GM12878 (cell line): Measurements from ENCODE around the gene MAST3. TPM values are rescaled to one million over a fixed set of nuclear protein-coding genes. Genes with fewer than 3 reads are reported as not detected.

Experiments
- BRCA1 ChIP-seq: IDR thresholded peaks from 2 replicates; pipeline ENCODE4 v1.6.1; 2011; ENCODE audit warnings: low read depth, low read length, improper control_type of control experiment
- CBFB ChIP-seq: IDR thresholded peaks from 2 replicates; pipeline ENCODE4 v1.6.1; 2016; ENCODE audit warnings: antibody characterized with exemption, low read depth
- CREB1 ChIP-seq: IDR thresholded peaks from 2 replicates; pipeline ENCODE4 v1.6.1; 2012; ENCODE audit warnings: low read depth, mild to moderate bottlenecking, inconsistent platforms
- DPF2 ChIP-seq: fragments of 450-650 bp; IDR thresholded peaks from 2 replicates; pipeline ENCODE4 v1.6.1; 2017; ENCODE audit warnings: mild to moderate bottlenecking
- GATAD2B ChIP-seq: fragments of 450-650 bp; conservative IDR thresholded peaks from 2 replicates; pipeline ENCODE4 v1.6.1; 2017; ENCODE audit warnings: low read depth, mild to moderate bottlenecking, moderate library complexity
- HCFC1 ChIP-seq: fragments of 150-350 bp; IDR thresholded peaks from 2 replicates; pipeline ENCODE4 v1.6.1; 2014; ENCODE audit warnings: low read length
- IRF4 ChIP-seq: IDR thresholded peaks from 2 replicates; pipeline ENCODE4 v1.6.1; 2011; ENCODE audit warnings: low read depth, low read length
- MEF2B ChIP-seq: fragments of 450-650 bp; IDR thresholded peaks from 2 replicates; pipeline ENCODE4 v1.6.1; 2018; ENCODE audit warnings: mild to moderate bottlenecking, moderate library complexity; ENCODE audit not compliant: partially characterized antibody, poor library complexity, severe bottlenecking
- PAX5 ChIP-seq: IDR thresholded peaks from 2 replicates; pipeline ENCODE4 v1.6.1; 2011; ENCODE audit warnings: low read depth, low read length, borderline replicate concordance
- PKNOX1 ChIP-seq: fragments of 450-650 bp; IDR thresholded peaks from 2 replicates; pipeline ENCODE4 v1.6.1; 2016; ENCODE audit warnings: mild to moderate bottlenecking
- PML ChIP-seq: IDR thresholded peaks from 2 replicates; pipeline ENCODE4 v1.6.1; 2012; ENCODE audit warnings: low read length, inconsistent platforms
- SMARCA5 ChIP-seq: fragments of 450-650 bp; IDR thresholded peaks from 2 replicates; pipeline ENCODE4 v1.6.1; 2017; ENCODE audit warnings: mild to moderate bottlenecking
- SP1 ChIP-seq: IDR thresholded peaks from one replicate; pipeline ENCODE4 v1.6.1; 2011; ENCODE audit warnings: low read depth, low read length
- SREBF2 ChIP-seq: IDR thresholded peaks from 2 replicates; pipeline ENCODE4 v1.6.1; 2012; ENCODE audit warnings: mild to moderate bottlenecking, low read length
- SRF ChIP-seq, 2 experiments: IDR thresholded peaks; 2 replicates each; pipeline ENCODE4 v1.6.1; 2011; ENCODE audit warnings: low read depth in 2 of 2, low read length in 2 of 2, mild to moderate bottlenecking in 1 of 2, moderate library complexity in 1 of 2
- TBL1XR1 ChIP-seq: IDR thresholded peaks from 2 replicates; pipeline ENCODE4 v1.6.1; 2012; ENCODE audit warnings: low read depth, low read length, improper control_type of control experiment
- ZBTB33 ChIP-seq: fragments of 450-650 bp; IDR thresholded peaks from 2 replicates; pipeline ENCODE4 v1.6.1; 2017; ENCODE audit warnings: mild to moderate bottlenecking
- ZNF384 ChIP-seq: IDR thresholded peaks from 2 replicates; pipeline ENCODE4 v1.6.1; 2012; ENCODE audit warnings: low read depth, mild to moderate bottlenecking, low read length, improper control_type of control experiment, borderline replicate concordance
- polyA plus RNA-seq, 11 experiments: library from polyadenylated mRNA; depleted of rRNA in 4 of 11; unstranded in 6 of 11; stranded (reverse) in 5 of 11; fragments of >200 nt; fragmentation: Nextera tagmentation in 4 of 11; fragmentation: Illumina TruSeq in 1 of 11; extraction: Ambion mirVana in 4 of 11; extraction: Trizol in 1 of 11; gene quantifications; 1 replicate in 1 of 11; 2 replicates in 10 of 11; pipeline versions ENCODE4 v1.2.1 to v1.2.3, GENCODE V29; 2011 to 2016; ENCODE audit warnings: inconsistent platforms in 2 of 11, missing spikeins in 2 of 11, low read depth in 1 of 11
- total RNA-seq, 4 experiments: library from RNA; depleted of rRNA in 3 of 4; stranded (reverse); fragments of >200 nt in 3 of 4; fragmentation: Illumina TruSeq in 1 of 4; extraction: Trizol in 1 of 4; gene quantifications; 2 replicates each; pipeline versions ENCODE4 v1.2.1 to v1.2.3, GENCODE V29; 2013 to 2021
- TF ChIP-seq, protein P1 (sequence below): IDR thresholded peaks from 2 replicates; pipeline ENCODE4 v1.6.1; 2012; ENCODE audit warnings: low read depth, low read length, improper control_type of control experiment
- TF ChIP-seq, protein P2 (sequence below): fragments of 450-650 bp; IDR thresholded peaks from 2 replicates; pipeline ENCODE4 v1.6.1; 2017; ENCODE audit warnings: mild to moderate bottlenecking, low read depth, inconsistent platforms; ENCODE audit not compliant: poor library complexity, severe bottlenecking
- TF ChIP-seq, protein P3 (sequence below): fragments of 450-650 bp; formaldehyde crosslinking; IDR thresholded peaks from 2 replicates; pipeline ENCODE4 v1.5.0; 2022; ENCODE audit warnings: mild to moderate bottlenecking, missing genetic modification characterization

Gene MAST3
- total and polyA plus RNA-seq, 10 of the 15 experiments (the other 5 are each of a cell fraction or from before 2014, with no cell fraction given), result 3.0 to 22.2 (median 7.5) TPM

GRCh38 chr19:18098891-18099622 lies 1.5 kb downstream of the MAST3 start (continued):
- TF ChIP-seq, protein P1, sequence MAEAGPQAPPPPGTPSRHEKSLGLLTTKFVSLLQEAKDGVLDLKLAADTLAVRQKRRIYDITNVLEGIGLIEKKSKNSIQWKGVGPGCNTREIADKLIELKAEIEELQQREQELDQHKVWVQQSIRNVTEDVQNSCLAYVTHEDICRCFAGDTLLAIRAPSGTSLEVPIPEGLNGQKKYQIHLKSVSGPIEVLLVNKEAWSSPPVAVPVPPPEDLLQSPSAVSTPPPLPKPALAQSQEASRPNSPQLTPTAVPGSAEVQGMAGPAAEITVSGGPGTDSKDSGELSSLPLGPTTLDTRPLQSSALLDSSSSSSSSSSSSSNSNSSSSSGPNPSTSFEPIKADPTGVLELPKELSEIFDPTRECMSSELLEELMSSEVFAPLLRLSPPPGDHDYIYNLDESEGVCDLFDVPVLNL, result 0 out of 2 replicates have a peak, but pooled peaks have one; percentile 30
- peak in 1 of 2 experiments; percentile 22; a peak in 1 of 4 replicates for TF ChIP-seq SRF (IDR thresholded peaks at IDR 0.05; ENCODE audit: low read depth in 2 of 2, low read length in 2 of 2)
- peak; percentile 65; the same call in 1 of the 2 replicates for TF ChIP-seq CBFB
- no peak for TF ChIP-seq BRCA1
- TF ChIP-seq PKNOX1, result no peak
- 0 out of 2 replicates have a peak, but pooled peaks have one; percentile 41 for TF ChIP-seq PML
- peak; percentile 84 for TF ChIP-seq TBL1XR1
- peak; percentile 39; the same call in 1 of the 2 replicates for TF ChIP-seq GATAD2B
- peak; percentile 100 for TF ChIP-seq PAX5
- TF ChIP-seq SREBF2, result no peak
- TF ChIP-seq, protein P2, sequence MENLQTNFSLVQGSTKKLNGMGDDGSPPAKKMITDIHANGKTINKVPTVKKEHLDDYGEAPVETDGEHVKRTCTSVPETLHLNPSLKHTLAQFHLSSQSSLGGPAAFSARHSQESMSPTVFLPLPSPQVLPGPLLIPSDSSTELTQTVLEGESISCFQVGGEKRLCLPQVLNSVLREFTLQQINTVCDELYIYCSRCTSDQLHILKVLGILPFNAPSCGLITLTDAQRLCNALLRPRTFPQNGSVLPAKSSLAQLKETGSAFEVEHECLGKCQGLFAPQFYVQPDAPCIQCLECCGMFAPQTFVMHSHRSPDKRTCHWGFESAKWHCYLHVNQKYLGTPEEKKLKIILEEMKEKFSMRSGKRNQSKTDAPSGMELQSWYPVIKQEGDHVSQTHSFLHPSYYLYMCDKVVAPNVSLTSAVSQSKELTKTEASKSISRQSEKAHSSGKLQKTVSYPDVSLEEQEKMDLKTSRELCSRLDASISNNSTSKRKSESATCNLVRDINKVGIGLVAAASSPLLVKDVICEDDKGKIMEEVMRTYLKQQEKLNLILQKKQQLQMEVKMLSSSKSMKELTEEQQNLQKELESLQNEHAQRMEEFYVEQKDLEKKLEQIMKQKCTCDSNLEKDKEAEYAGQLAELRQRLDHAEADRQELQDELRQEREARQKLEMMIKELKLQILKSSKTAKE, result peak; percentile 68
- TF ChIP-seq DPF2, result peak; percentile 55
- TF ChIP-seq, protein P3, sequence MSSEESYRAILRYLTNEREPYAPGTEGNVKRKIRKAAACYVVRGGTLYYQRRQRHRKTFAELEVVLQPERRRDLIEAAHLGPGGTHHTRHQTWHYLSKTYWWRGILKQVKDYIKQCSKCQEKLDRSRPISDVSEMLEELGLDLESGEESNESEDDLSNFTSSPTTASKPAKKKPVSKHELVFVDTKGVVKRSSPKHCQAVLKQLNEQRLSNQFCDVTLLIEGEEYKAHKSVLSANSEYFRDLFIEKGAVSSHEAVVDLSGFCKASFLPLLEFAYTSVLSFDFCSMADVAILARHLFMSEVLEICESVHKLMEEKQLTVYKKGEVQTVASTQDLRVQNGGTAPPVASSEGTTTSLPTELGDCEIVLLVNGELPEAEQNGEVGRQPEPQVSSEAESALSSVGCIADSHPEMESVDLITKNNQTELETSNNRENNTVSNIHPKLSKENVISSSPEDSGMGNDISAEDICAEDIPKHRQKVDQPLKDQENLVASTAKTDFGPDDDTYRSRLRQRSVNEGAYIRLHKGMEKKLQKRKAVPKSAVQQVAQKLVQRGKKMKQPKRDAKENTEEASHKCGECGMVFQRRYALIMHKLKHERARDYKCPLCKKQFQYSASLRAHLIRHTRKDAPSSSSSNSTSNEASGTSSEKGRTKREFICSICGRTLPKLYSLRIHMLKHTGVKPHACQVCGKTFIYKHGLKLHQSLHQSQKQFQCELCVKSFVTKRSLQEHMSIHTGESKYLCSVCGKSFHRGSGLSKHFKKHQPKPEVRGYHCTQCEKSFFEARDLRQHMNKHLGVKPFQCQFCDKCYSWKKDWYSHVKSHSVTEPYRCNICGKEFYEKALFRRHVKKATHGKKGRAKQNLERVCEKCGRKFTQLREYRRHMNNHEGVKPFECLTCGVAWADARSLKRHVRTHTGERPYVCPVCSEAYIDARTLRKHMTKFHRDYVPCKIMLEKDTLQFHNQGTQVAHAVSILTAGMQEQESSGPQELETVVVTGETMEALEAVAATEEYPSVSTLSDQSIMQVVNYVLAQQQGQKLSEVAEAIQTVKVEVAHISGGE (CRISPR knock-in tag), result no peak
- TF ChIP-seq SP1, result peak; percentile 48
- 0 out of 2 replicates have a peak, but pooled peaks have one; percentile 25 for TF ChIP-seq IRF4
- TF ChIP-seq CREB1, result peak; percentile 83
- 0 out of 2 replicates have a peak, but pooled peaks have one; percentile 43 for TF ChIP-seq SMARCA5
- TF ChIP-seq ZNF384, result no peak
- TF ChIP-seq ZBTB33, result no peak
- no peak for TF ChIP-seq HCFC1
- TF ChIP-seq MEF2B, result peak; percentile 43
